GM23338 (cell line): ENCODE data around the gene KCNJ18. TPM values are rescaled to one million over a fixed set of nuclear protein-coding genes. Genes with fewer than 3 reads are reported as not detected.
"Not testable (repeated sequence)": the region's sequence is repeated elsewhere in the genome, so short reads cannot be mapped to it uniquely, and the experiment has no call there.

Experiments used
- ATAC-seq: fragments of 200-7000 bp; cut with Tn5 transposase; 3 replicates; pipeline ENCODE4 v1.9.1; 2020
- DNase-seq: peaks from one replicate; pipeline ENCODE4 v3.0.0-alpha.2; 2015; ENCODE audit warnings: low spot score
- H2AFZ ChIP-seq: fragments of 200-600 bp; sonication (generic); 2 replicates; pipeline ENCODE4 v1.8.0; 2016; ENCODE audit warnings: antibody characterized with exemption, mild to moderate bottlenecking, moderate library complexity
- H3F3A ChIP-seq: fragments of 200-600 bp; sonication (generic); replicated peaks from 2 replicates; pipeline ENCODE4 v1.8.0; 2017; ENCODE audit warnings: antibody characterized with exemption, mixed run types, low read depth
- H3K27ac ChIP-seq: fragments of 200-600 bp; sonication (generic); 2 replicates; pipeline ENCODE4 v1.6.1; 2016; ENCODE audit warnings: low read depth
- H3K27me3 ChIP-seq: fragments of 200-600 bp; sonication (generic); 2 replicates; pipeline ENCODE4 v1.8.0; 2016; ENCODE audit warnings: mild to moderate bottlenecking, mixed run types, moderate library complexity; ENCODE audit not compliant: insufficient read depth
- H3K36me3 ChIP-seq: fragments of 200-600 bp; sonication (generic); 2 replicates; pipeline ENCODE4 v1.8.0; 2016; ENCODE audit warnings: mild to moderate bottlenecking; ENCODE audit not compliant: insufficient read depth
- H3K4me1 ChIP-seq: fragments of 200-600 bp; sonication (generic); 2 replicates; pipeline ENCODE4 v1.8.0; 2016; ENCODE audit warnings: mild to moderate bottlenecking, moderate library complexity; ENCODE audit not compliant: insufficient read depth
- H3K4me2 ChIP-seq: fragments of 200-600 bp; sonication (generic); 2 replicates; pipeline ENCODE4 v1.7.1; 2017; ENCODE audit warnings: mixed run types
- H3K4me3 ChIP-seq: fragments of 200-600 bp; sonication (generic); 2 replicates; pipeline ENCODE4 v1.6.1; 2016; ENCODE audit warnings: mixed run types
- H3K79me2 ChIP-seq: fragments of 200-600 bp; sonication (generic); replicated peaks from 2 replicates; pipeline ENCODE4 v1.8.0; 2017; ENCODE audit warnings: mild to moderate bottlenecking; ENCODE audit not compliant: insufficient read depth
- H3K9me2 ChIP-seq: fragments of 200-600 bp; sonication (generic); 2 replicates; pipeline ENCODE4 v1.8.0; 2017; ENCODE audit not compliant: insufficient read depth
- H4K20me1 ChIP-seq: fragments of 200-600 bp; sonication (generic); replicated peaks from 2 replicates; pipeline ENCODE4 v1.8.0; 2017; ENCODE audit warnings: mild to moderate bottlenecking; ENCODE audit not compliant: insufficient read depth
- H3K27ac Mint-ChIP-seq: 2 replicates; pipeline ENCODE4 v1.8.0; 2020; ENCODE audit warnings: inconsistent platforms, mild to moderate bottlenecking, moderate library complexity, mixed read lengths
- H3K27me3 Mint-ChIP-seq: 3 replicates; pipeline ENCODE4 v1.8.0; 2022; ENCODE audit warnings: low read depth, mild to moderate bottlenecking, moderate library complexity, mixed read lengths, inconsistent platforms; ENCODE audit not compliant: insufficient read depth, poor library complexity
- H3K36me3 Mint-ChIP-seq: 3 replicates; pipeline ENCODE4 v1.8.0; 2021; ENCODE audit warnings: low read depth, mild to moderate bottlenecking, inconsistent platforms, moderate library complexity, mixed read lengths
- H3K4me1 Mint-ChIP-seq: 3 replicates; pipeline ENCODE4 v1.8.0; 2020; ENCODE audit warnings: mild to moderate bottlenecking, inconsistent platforms, mixed read lengths
- H3K4me3 Mint-ChIP-seq: 3 replicates; pipeline ENCODE4 v1.8.0; 2021; ENCODE audit warnings: moderate library complexity, mild to moderate bottlenecking, inconsistent platforms, mixed read lengths
- H3K9me3 Mint-ChIP-seq: 3 replicates; pipeline ENCODE4 v1.8.0; 2020; ENCODE audit warnings: moderate library complexity, mild to moderate bottlenecking, inconsistent platforms, mixed read lengths
- polyA plus RNA-seq: library from polyadenylated mRNA; unstranded; fragments of >200 nt; fragmentation: Nextera tagmentation; extraction: Ambion mirVana; gene quantifications from 2 replicates; pipeline ENCODE4 v1.2.1, GENCODE V29; 2016
- total RNA-seq: library from RNA; depleted of rRNA; stranded (reverse); fragments of >200 nt; shearing (Covaris generic); gene quantifications from 2 replicates; pipeline ENCODE4 v1.2.3, GENCODE V29; 2014

KCNJ18 gene
- total and polyA plus RNA-seq, 2 experiments from 2014 or later: not detected

GRCh38 chr17:21751111-21751510 is 58.8 kb downstream of the KCNJ18 start:
- peaks cover 91% of the 10 kb centered on the region for H3K9me3 Mint-ChIP-seq
- peaks cover 43% of the 10 kb centered on the region for H3K36me3 Mint-ChIP-seq
- H3K4me2 ChIP-seq, H3K27me3 Mint-ChIP-seq, H3K4me3 Mint-ChIP-seq, H3K79me2 ChIP-seq, H3K4me1 ChIP-seq, ATAC-seq, DNase-seq, H2AFZ ChIP-seq, H3K9me2 ChIP-seq, H3K4me1 Mint-ChIP-seq, H3F3A ChIP-seq, H3K27me3 ChIP-seq, H4K20me1 ChIP-seq, H3K4me3 ChIP-seq, H3K27ac Mint-ChIP-seq, H3K36me3 ChIP-seq, H3K27ac ChIP-seq: not testable (repeated sequence)
